Parathyroid adenoma (tissue), 2 donors: ENCODE data around the gene BIRC2.

Experiments
- H2AFZ ChIP-seq: fragments of 300-600 bp; sonication (generic); one replicate; pipeline ENCODE4 v1.7.0; 2017; ENCODE audit warnings: antibody characterized with exemption, mild to moderate bottlenecking
- H3K27ac ChIP-seq: fragments of 300-600 bp; sonication (generic); one replicate; pipeline ENCODE4 v1.7.0; 2017
- H3K27me3 ChIP-seq: fragments of 300-600 bp; sonication (generic); one replicate; pipeline ENCODE4 v1.7.0; 2017; ENCODE audit warnings: low read length; ENCODE audit not compliant: control insufficient read depth, insufficient read depth
- H3K36me3 ChIP-seq: fragments of 300-600 bp; sonication (generic); one replicate; pipeline ENCODE4 v1.7.0; 2017; ENCODE audit warnings: low read length; ENCODE audit not compliant: control insufficient read depth, insufficient read depth
- H3K4me1 ChIP-seq: fragments of 300-600 bp; sonication (generic); one replicate; pipeline ENCODE4 v1.7.0; 2017; ENCODE audit warnings: control low read depth
- H3K4me2 ChIP-seq: fragments of 300-600 bp; sonication (generic); one replicate; pipeline ENCODE4 v1.7.0; 2017; ENCODE audit warnings: low read length
- H3K4me3 ChIP-seq: fragments of 300-600 bp; sonication (generic); one replicate; pipeline ENCODE4 v1.7.0; 2017; ENCODE audit warnings: low read depth, low read length
- H3K79me2 ChIP-seq: fragments of 300-600 bp; sonication (generic); one replicate; pipeline ENCODE4 v1.7.0; 2017; ENCODE audit warnings: control low read depth
- H3K9ac ChIP-seq: fragments of 300-600 bp; sonication (generic); one replicate; pipeline ENCODE4 v1.7.0; 2017; ENCODE audit warnings: mild to moderate bottlenecking
- H3K9me3 ChIP-seq: fragments of 300-600 bp; sonication (generic); one replicate; pipeline ENCODE4 v1.7.0; 2017; ENCODE audit warnings: low read length; ENCODE audit not compliant: control insufficient read depth
- TF ChIP-seq, protein P1 (sequence below): fragments of 300-600 bp; sonication (generic); IDR thresholded peaks from one replicate; pipeline ENCODE4 v1.7.0; 2017; ENCODE audit warnings: antibody characterized with exemption, mild to moderate bottlenecking
- donor health status: primary hyperparathyroidism.

The BIRC2 gene

GRCh38 chr11:102317099-102317767, 29.8 kb upstream of the BIRC2 start, which contains the start of gene BIRC3:
TSS of gene BIRC3 (plus strand) at chr11:102317484. CDS start at chr11:102324510, 7,026 bp downstream.
- Histone ChIP-seq H3K27me3 (no peaks in the 10 kb centered on the region), H3K9me3 (no peaks in the 10 kb centered on the region), H3K4me1 (no peaks in the 10 kb centered on the region), H2AFZ (peak within 1 kb of the TSS; percentile 82), H3K4me2 (peak within 1 kb of the TSS; percentile 66), H3K27ac (no peak within 1 kb of the TSS), H3K79me2 (no peaks in the 10 kb centered on the region), H3K36me3 (no peaks in the 10 kb centered on the region), H3K4me3 (peak within 1 kb of the TSS; percentile 47), H3K9ac (no peak within 1 kb of the TSS)
- TF ChIP-seq, protein P1, sequence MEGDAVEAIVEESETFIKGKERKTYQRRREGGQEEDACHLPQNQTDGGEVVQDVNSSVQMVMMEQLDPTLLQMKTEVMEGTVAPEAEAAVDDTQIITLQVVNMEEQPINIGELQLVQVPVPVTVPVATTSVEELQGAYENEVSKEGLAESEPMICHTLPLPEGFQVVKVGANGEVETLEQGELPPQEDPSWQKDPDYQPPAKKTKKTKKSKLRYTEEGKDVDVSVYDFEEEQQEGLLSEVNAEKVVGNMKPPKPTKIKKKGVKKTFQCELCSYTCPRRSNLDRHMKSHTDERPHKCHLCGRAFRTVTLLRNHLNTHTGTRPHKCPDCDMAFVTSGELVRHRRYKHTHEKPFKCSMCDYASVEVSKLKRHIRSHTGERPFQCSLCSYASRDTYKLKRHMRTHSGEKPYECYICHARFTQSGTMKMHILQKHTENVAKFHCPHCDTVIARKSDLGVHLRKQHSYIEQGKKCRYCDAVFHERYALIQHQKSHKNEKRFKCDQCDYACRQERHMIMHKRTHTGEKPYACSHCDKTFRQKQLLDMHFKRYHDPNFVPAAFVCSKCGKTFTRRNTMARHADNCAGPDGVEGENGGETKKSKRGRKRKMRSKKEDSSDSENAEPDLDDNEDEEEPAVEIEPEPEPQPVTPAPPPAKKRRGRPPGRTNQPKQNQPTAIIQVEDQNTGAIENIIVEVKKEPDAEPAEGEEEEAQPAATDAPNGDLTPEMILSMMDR: no peak

DNA sequence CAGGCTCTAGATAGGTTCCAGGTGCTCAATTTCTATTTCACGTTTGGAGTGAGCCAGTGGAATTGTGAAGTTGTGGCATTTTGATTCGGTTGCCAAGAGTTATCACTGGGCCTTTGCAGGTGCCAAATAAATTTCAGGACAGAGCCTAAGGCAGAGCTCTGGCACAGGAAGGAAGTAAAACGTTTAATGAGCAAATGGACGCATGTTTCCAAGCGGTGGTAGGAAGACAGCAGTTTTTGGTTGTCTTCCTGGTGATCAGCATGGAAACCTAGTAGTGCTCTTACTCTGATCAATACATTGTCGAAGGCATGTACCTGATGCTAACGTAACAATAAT, 29.3 kb upstream of the BIRC2 start:
- H3K4me3 ChIP-seq: peak overlapping the region; percentile 47
- H3K4me1 ChIP-seq: no peaks in the 10 kb centered on the region
- peak overlapping the region; percentile 66 for H3K4me2 ChIP-seq
- no peaks in the 10 kb centered on the region for H3K79me2 ChIP-seq
- H3K27ac ChIP-seq: no peak overlapping the region
- no peaks in the 10 kb centered on the region for H3K36me3 ChIP-seq
- H2AFZ ChIP-seq: peak overlapping the region; percentile 82
- H3K27me3 ChIP-seq: no peaks in the 10 kb centered on the region
- H3K9ac ChIP-seq: no peak overlapping the region
- TF ChIP-seq, protein P1: no peak
- no peaks in the 10 kb centered on the region for H3K9me3 ChIP-seq

GRCh38 chr11:102318469-102318868, 28.5 kb upstream of the BIRC2 start:
- H3K36me3 ChIP-seq: no peaks in the 10 kb centered on the region
- no peak overlapping the region for H3K4me2 ChIP-seq
- H3K27ac ChIP-seq: no peak overlapping the region
- no peak overlapping the region for H2AFZ ChIP-seq
- H3K79me2 ChIP-seq: no peaks in the 10 kb centered on the region
- H3K4me1 ChIP-seq: no peaks in the 10 kb centered on the region
- no peak overlapping the region for H3K9ac ChIP-seq
- H3K9me3 ChIP-seq: no peaks in the 10 kb centered on the region
- TF ChIP-seq, protein P1: no peak
- no peak overlapping the region for H3K4me3 ChIP-seq
- H3K27me3 ChIP-seq: no peaks in the 10 kb centered on the region

DNA sequence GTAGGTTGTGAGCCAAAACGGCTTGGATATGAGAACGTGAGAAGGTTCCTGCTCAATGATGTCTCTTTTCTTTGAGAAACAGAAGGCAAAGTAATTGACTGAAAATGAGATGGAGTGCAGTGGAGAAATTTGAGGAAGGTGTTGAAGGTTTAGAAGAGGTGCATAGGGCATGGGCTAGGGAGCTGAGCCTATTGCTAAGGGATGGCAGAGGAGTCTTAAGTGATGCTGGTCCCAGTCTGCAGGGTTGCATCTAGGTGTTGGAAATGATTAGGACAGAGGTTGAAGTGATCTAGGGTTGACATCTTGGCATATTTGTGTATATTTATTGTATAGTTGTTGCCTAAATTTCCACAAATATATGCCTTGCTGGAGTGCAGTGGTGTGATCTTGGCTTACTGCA, 27.5 kb upstream of the BIRC2 start:
- Histone ChIP-seq H3K4me2 (no peak overlapping the region), H3K79me2 (no peaks in the 10 kb centered on the region), H3K9ac (no peak overlapping the region), H3K4me1 (no peaks in the 10 kb centered on the region), H3K27me3 (no peaks in the 10 kb centered on the region), H3K36me3 (no peaks in the 10 kb centered on the region), H2AFZ (no peak overlapping the region), H3K9me3 (no peaks in the 10 kb centered on the region), H3K4me3 (no peak overlapping the region), H3K27ac (no peak overlapping the region)
- TF ChIP-seq, protein P1: no peak

DNA sequence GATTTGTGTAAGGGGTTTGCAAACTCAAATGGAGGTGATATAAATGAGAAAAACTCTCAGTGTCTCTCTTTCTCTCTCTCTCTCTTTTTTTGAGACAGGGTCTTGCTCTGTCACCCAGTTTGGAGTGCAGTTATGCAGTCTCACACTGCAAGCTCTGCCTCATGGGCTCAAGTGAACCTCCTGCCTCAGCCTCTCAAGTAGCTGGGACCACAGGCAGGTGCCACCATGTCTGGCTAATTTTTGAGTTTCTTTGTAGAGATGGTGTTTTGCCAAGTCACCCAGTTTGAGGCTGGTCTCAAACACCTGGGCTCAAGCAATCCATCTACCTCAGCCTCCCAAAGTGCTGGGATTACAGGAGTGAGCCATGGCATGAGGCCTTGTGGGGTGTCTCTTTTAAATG, 26.8 kb upstream of the BIRC2 start:
- Histone ChIP-seq H2AFZ (no peak overlapping the region), H3K9me3 (no peaks in the 10 kb centered on the region), H3K4me3 (no peak overlapping the region), H3K36me3 (no peaks in the 10 kb centered on the region), H3K27me3 (no peaks in the 10 kb centered on the region), H3K79me2 (no peaks in the 10 kb centered on the region), H3K27ac (no peak overlapping the region), H3K4me2 (no peak overlapping the region), H3K4me1 (no peaks in the 10 kb centered on the region), H3K9ac (no peak overlapping the region)
- TF ChIP-seq, protein P1: no peak
